Stimulated activated CD4-positive, alpha-beta T cell treated with anti-CD3 and anti-CD28 coated beads, Interleukin-12 subunit alpha, Interleukin-12 subunit beta, amount 100 ng/mL, for 4 hours (primary cell): Measurements from ENCODE around the gene BICDL1.
"Not testable (repeated sequence)": the region's sequence is repeated elsewhere in the genome, so short reads cannot be mapped to it uniquely, and the experiment has no call there.

Experiments
- DNase-seq: peaks from one replicate; pipeline ENCODE4 v3.0.0-alpha.2; 2020

The BICDL1 gene, protein sequence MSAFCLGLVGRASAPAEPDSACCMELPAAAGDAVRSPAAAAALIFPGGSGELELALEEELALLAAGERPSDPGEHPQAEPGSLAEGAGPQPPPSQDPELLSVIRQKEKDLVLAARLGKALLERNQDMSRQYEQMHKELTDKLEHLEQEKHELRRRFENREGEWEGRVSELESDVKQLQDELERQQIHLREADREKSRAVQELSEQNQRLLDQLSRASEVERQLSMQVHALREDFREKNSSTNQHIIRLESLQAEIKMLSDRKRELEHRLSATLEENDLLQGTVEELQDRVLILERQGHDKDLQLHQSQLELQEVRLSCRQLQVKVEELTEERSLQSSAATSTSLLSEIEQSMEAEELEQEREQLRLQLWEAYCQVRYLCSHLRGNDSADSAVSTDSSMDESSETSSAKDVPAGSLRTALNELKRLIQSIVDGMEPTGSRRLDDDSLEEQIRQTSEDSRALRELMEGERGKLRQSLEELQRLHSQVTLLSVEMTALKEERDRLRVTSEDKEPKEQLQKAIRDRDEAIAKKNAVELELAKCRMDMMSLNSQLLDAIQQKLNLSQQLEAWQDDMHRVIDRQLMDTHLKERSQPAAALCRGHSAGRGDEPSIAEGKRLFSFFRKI

DNA sequence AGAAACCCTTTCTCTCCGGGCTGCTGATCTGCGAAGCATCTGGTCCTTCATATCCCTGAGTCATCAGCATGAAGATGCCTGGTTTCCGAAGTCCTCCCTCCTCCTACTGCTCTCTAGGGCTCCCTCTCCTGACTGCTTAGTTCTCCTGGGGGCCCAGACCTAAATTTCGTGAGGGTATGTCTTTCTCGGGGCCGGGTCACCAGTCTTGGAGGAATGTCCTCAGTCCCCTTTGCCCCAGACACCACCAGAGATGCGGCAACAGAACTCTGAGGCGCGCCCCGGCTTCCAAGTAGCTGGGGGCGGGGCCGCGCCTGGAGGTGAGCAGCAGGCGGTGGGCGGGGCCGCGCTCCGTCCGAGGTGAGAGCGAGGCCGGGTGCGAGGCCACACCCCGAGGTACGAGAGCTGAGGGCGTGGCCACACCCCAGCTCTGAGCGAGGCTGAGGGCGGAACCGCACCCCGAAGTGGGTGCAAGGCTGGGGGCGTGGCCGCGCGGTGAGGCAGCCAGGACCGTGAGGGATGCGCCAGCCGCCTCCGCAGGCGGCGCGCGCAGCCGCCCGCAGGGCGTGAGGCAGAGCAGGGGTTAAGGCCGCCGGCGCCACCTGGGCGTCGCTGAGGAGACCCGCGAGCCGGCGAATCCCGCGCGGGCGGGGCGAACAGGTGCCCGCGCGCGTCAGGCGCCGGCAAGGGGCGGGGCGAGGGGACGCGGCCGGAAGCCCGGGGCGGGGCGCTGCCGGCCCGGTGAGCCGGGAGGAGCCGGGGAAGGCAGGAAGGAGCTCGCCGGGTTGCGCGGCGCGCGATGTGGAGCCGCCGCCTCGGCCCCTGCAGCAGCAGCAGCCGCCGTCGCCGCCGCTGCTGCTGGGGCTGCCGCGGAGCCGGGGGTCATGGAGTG, at the start of gene BICDL1:
Gene BICDL1, plus strand, starts transcription at position 765 of the 889 bp plus-strand sequence. CDS start 633 bp downstream, outside the sequence.
- peak; percentile 98 for DNase-seq

DNA sequence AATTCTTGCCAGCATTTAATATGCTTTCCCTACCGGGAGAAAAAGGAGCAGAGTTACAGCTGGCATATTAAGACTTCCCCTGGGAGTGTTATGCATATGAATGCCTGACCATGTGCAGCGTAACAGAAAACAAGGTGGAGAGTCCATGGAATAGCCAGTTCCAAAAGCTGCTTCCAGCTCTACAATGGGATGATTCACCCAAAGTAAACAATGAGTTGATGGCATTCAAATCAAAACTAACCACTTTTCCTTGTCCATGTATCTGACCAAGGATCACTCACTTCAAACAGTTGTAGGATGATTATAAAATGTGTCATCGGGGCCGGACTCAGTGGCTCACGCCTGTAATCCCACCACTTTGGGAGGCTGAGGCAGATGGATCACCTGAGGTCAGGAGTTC, 48.1 kb upstream of the BICDL1 start:
- DNase-seq, result no peak

DNA sequence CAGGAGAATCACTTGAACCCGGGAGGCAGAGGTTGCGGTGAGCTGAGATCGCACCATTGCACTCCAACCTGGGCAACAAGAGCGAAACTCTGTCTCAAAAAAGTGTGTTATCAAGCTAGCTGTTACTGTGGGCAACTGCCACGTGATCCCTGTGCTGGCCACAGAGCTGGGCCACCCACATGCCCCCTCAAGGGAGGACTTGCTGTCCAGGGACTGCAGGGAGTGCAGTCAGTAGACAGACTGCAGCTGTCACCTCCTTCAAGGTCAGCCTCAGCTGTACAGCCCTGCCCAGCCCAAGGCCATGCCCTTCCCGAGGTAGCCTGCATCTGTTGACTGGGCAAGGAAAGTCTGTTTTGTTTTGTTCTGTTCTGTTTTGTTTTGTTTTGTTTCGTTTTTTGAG, 46.6 kb upstream of the BICDL1 start:
- DNase-seq, result no peak

DNA sequence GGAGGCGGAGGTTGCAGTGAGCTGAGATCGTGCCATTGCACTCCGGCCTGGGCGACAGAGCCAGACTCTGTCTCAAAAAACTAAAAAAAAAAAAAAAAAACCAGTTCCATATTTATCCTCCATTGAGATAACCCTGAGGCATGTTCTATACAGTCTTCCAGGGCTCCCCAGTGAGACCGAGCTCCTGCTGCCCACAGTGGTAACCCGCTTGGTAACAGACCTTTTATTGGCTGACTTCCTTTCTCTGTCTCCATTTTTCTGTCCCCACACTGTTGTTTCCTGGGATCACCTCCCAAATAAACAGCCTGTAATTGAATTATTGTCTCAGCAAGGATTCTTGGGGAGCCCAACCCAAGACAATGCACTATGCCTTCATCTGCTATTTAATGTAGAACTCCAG, 42.8 kb upstream of the BICDL1 start:
- no peak for DNase-seq

DNA sequence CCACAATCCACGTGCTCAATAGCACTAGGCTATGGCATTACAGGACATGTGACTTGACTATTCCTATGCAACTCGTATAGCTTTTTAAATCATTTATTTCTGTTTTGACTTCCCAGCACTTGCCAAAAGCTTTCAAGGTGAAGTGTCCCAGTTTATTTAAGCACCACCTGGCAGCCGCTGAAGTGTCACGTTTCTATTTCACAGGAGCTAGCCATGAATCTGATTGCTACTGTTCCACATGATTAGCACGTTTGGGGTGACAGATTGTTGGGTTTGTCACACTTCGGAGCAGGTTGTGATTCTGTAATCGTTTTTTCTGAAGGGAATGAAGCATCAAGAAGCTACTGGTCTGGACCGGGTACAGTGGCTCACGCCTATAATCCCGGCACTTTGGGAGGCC, 39.9 kb upstream of the BICDL1 start:
- no peak for DNase-seq

DNA sequence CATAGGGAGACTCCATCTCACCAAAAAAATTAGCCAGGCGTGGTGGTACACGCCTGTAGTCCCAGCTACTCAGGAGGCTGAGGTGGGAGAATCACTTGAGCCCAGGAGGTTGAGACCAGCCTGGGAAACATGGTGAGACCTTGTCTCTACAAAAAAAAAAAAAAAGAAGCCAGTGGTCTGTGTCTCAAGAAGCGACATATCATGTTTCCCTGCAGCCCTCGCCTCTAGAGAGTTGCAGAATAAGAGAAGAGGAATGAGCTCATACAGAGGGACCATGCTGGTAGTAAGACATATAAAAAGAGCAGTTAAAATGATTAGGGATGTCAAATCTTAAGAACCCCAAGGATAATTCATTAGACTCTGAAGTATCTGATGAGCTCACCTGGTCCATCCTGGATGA, 39.4 kb upstream of the BICDL1 start:
- DNase-seq, result no peak

DNA sequence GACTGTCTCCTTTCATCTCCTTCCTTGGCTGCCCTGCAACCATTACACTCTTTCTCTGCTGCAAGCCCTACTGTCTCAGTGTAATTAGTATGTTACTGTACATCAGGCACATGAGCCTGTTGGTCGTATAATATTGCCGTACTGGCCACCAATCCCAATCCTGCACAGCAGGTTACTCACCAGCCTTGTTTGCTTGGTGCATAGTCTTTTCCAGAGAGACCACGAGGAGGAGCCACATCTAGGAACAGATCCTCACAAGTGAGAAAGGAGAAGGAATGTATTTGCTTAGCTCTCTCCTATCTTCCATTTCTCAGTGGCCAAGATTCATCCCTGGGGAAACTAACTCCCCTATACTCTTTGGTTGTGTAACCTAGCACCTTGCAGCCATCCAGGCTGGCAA, 33.0 kb upstream of the BICDL1 start:
- DNase-seq, result no peak

DNA sequence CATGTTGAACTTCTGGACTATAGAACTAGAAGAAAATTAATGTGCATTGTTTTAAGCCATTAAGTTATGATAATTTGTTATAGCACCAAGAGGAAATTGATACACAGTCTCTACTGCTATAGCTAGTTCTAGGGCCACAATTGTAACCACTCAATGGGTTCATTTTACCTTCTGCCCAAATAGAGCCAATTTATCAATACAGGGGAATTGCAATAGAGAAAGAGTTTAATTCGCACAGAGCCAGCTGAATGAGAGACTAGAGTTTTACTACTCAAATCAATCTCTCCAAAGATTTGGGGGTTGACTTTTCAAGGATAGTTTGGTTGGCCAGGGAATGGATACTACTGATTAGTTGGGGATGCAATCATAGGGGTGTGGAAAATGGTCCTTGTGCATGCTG, 31.9 kb upstream of the BICDL1 start:
- no peak for DNase-seq

DNA sequence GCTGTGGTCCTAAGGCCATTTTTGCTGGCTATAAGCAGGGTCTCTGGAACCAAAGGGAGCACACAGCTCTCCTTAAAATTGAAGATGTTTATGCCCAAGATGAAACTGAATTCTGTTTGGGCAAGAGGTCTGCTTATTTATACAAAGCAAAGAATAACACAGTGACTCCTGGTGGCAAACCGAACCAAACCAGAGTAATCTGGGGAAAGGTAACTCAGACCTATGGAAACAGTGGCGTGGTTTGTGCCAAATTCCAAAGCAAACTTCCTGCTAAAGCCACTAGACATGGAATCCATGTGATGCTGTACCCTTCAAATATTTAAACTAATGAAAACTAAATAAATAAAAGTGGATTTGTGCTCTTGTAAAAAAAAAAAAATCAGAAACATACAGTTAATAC, 29.6 kb upstream of the BICDL1 start:
- no peak for DNase-seq

DNA sequence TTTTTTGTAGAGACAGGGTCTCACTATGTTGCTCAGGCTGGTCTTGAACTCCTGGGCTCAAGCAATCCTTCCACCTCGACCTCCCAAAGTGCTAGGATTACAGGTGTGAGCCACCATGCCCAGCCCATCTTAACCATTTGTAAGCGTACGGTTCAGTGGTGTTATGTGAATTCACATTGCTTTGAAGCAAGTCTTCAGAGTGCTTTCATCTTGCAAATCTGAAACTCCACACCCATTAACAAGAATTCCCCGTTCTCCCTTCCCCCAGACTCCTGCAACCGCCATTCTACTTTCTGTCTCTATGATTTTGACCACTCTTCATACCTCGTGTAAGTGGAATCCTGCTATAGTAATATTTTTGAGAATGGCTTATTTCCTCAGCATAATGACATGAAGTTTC, 24.9 kb upstream of the BICDL1 start:
- no peak for DNase-seq

DNA sequence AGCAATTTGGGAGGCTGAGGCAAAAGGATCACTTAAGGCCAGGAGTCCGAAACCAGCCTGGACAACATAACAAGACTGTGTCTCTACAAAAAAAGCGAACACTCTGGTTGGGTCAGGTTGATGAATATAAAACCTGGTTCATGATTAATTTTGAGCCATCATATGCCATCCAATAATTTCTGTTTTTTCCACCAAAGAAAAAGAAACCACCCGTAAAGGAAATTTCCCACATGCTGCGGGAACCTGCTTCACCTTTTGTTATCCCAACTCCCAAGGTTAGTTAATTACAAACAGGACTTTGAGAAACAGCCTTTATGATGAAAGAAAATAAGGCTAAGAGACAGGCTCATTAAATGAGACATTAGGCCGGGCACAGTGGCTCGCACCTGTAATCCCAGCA, 24.1 kb upstream of the BICDL1 start:
- DNase-seq, result no peak

DNA sequence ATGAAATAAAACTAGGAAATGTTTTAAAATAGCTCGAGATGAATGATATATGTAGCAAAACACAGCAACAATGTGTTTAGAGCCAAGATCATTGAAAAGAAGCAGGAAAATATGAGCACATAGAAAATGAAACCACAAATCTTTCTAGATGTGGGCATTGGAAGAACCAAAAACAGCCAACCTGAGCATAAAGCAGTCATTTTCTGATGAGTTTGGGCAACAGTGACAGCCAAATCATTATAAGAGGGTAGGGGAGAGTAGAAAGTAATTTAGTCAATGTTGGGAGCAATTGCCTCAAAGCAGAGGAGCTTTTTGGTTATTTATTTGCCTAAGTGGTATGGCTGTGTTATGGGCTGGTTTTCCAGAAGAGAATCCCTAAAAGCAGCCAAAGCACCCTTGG, 8.8 kb upstream of the BICDL1 start:
- DNase-seq, result no peak

DNA sequence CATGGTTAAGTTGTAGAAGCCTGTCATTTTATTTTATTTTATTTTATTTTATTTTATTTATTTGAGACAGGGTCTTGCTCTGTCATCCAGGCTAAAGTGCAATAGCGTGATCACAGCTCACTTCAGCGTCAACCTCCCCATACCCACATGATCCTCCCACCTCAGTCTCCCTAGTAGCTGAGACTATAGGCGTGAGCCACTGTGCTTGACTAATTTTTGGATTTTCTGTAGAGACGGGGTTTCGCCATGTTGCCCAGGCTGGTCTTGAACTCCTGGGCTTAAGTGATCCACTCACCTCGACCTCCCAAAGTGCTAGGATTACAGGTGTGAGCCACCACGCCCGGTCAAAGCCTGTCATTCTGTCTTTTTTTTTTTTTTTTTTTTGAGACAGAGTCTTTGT, 8.3 kb upstream of the BICDL1 start:
- not testable (repeated sequence) for DNase-seq

DNA sequence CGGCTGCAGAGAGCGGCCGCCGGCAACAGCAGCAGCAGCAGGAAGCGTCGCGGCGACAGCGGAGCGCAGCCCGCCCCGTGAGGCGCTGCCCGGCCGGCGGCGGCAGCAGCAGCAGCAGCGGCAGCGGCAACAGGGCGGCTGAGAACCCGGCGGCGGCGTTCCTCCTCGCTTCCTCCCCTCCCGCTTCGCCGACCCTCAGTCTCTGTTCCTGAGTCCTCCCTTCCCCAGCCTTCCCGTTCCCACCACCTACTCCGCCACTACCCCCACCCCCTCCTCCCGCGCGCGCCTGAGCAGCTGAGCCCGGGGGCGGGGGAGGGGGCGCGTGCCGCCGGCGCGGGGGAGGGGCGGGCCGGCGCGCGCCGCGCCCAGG, 310 bp downstream of the BICDL1 start:
- peak; percentile 52 for DNase-seq

DNA sequence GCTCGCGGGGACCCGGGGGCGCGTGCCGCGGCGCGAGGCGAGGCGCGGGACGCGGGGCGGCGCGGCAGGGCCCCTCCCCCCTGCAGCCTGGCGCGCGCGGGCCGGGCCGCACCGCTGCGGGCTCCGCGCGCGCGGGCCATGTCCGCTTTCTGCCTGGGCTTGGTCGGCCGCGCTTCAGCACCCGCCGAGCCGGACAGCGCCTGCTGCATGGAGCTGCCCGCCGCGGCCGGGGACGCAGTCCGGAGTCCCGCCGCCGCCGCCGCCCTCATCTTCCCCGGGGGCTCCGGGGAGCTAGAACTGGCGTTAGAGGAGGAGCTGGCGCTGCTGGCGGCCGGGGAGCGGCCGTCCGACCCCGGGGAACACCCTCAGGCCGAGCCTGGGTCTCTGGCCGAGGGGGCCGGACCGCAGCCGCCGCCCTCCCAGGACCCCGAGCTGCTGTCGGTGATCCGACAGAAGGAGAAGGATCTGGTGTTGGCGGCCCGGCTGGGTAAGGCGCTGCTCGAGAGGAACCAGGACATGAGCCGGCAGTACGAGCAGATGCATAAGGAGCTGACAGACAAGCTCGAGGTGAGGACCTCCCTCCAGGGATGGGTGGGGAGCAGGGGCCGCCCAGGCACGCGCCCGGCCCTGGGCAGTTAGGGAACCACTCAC, 820 bp downstream of the BICDL1 start:
- peak; percentile 68 for DNase-seq

DNA sequence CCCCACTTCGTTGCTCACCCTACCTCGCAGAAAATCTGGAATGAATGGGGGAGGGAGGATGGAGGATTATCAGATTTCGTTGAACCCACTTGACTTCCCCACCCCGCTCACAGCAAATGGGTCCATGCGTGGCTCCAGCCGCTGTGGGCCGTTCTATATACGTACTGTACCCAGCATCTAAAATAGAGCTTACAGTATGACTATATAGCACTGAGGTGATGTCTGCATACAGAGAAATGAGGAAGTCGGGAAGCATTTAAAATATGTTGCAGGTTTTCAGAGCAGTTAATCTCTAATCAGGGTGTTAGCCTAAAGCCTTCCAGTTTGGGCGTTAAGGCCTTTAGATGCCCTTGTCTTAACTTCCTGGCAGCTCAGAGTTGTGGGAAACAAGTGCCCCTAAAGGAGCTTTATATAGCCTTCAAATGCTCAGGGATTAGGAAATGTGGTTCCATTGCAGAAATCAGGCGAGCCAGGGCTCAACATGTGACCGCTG, 1.4 kb downstream of the BICDL1 start:
- no peak for DNase-seq

DNA sequence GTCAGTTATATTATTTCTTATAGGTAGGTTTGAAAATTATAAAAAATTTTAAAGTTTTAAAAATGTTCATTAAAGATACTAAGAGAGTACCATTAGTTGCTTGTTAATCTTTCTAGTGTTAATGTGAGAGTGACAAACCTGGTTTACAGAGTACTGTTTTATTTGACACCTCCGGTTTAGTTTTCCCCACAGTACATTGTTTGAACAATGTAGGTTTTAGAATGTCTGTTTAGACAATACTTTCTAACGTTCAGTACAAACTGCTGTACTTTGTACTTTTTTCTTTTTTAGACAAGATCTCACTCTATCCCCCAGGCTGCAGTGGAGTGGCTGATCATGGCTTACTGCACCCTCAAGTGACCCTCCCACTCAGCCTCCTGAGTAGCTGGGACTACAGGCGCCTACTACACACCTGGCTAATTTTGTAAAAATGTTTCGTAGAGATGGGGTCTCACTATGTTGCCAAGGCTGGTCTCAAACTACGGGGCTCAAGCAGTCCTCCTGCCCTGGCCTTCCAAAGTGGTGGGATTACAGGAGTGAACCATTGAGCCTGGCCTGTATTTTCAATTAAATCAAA, 3.2 kb downstream of the BICDL1 start:
- DNase-seq, result no peak

DNA sequence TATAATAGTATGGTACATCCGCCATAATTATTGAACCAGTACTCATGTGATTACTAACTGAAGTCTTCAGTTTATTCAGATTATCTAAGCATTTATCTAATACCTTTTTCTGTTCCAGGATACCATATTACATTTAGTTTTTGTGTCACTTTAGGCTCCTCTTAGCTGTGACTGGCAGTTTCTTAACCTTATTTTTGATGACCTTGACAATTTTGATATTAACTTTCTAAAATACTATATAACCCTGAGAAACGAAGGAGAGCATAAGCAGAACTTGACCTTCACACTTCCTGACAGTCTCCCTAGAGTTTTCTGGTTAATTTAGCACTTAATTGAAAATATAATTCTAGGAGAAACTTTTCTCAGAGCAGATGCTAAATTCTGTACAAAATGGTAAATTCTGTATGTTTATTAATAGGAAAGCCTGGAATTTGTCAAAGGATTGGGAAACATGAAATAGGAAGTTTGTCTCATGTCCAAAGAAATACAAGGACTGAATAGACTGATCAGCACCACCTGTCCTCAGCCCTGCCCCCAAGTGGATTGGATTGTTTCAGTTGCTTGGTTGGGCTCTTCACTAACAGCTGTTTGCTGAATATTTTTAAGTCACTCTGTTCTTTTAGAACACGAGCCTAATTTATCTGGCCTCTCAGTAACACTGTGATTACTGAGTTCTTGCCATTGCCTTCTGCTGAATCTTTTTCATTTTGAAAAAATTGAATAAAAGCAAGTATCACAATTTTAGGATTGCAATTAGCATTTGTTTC, 6.0 kb downstream of the BICDL1 start:
- DNase-seq, result no peak

DNA sequence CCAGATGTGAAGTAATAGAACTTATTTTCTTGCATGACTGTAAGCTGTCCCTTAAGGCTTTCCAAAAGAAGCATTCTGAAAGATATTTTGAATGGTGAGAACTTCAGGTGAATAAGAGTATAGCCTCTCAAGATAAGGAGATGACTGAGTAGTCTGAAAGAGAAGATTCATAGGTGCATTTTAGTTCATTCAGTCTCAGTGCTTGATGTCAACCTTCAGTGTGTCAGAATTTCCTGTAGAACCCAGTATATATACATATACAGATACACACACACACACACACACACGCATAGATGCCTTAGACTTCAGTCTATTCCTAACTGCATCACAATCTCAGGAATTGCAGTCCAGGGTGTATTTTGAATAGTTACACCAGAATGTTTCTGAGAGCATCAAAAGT, 7.4 kb downstream of the BICDL1 start:
- no peak for DNase-seq

DNA sequence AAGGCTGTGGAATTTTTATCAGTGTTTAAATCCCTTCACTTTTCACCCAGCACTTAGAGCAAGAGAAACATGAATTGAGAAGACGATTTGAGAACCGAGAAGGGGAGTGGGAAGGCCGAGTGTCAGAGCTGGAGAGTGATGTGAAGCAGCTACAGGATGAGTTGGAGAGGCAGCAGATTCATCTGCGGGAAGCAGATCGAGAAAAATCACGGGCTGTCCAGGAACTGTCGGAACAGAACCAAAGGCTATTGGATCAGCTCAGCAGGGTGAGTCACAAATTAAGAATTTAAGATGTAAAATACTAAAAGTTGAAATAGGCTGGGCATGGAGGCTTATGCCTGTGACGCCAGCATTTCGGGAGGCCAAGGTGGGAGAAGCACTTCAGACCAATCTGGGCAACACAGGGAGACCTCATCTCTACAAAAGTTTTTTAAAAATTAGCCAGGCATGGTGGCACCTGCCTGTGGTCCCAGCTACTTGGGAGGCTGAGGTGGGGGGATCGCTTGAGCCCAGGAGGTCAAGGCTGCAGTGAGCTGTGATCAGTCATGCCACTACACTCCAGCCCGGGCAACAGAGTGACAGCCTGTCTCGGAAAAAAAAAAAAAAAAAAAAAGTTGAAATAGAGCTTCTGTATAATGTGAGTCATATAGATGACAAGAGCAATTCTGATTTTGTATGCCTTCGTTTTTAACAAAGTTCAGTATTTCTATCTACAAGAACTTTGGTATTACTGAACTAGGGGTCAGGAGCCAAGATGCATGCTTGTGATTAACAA, 9.6 kb downstream of the BICDL1 start:
- DNase-seq, result no peak

DNA sequence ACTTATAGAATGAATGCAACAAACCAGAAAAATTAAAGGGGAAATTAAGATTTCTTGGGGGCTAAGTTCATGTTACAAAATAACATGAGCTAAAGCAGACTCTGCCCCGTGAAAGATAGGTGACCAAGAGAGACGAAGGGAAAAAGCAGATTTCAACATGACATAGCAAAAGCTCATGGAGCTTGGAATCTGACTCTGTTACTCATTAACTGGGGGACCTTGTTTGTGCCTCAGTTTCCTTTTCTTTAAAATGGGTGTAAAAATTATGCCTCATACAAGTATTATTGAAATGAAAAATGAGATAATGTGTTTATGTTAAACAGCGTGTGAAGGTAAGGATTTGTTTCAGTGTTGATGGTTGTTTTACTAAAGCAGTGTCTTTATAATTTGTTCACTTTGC, 11.5 kb downstream of the BICDL1 start:
- DNase-seq, result no peak
